Endothelial cell (in vitro differentiated cells): ENCODE measurements around the gene SH2D6. TPM values are rescaled to one million over a fixed set of nuclear protein-coding genes. Genes with fewer than 3 reads are reported as not detected.
A peak's percentile ranks its signal among the peaks of the same experiment; 100 is the strongest.

ENCODE experiments used
- DNase-seq: peaks from one replicate; pipeline ENCODE4 v3.0.0; 2021; ENCODE audit warnings: low spot score
- H3K27ac Mint-ChIP-seq: one replicate; pipeline ENCODE4 v1.8.0; 2021; ENCODE audit warnings: mixed read lengths, inconsistent platforms; ENCODE audit not compliant: unreplicated experiment
- H3K27me3 Mint-ChIP-seq: one replicate; pipeline ENCODE4 v1.8.0; 2021; ENCODE audit warnings: mild to moderate bottlenecking, moderate library complexity, mixed read lengths, inconsistent platforms; ENCODE audit not compliant: unreplicated experiment
- H3K36me3 Mint-ChIP-seq: one replicate; pipeline ENCODE4 v1.8.0; 2021; ENCODE audit warnings: mild to moderate bottlenecking, low read depth, mixed read lengths, inconsistent platforms; ENCODE audit not compliant: unreplicated experiment
- H3K4me1 Mint-ChIP-seq: one replicate; pipeline ENCODE4 v1.8.0; 2021; ENCODE audit warnings: mild to moderate bottlenecking, mixed read lengths, inconsistent platforms; ENCODE audit not compliant: unreplicated experiment
- H3K4me3 Mint-ChIP-seq: one replicate; pipeline ENCODE4 v1.8.0; 2021; ENCODE audit warnings: mild to moderate bottlenecking, mixed read lengths, inconsistent platforms; ENCODE audit not compliant: unreplicated experiment
- H3K9me3 Mint-ChIP-seq: one replicate; pipeline ENCODE4 v1.8.0; 2021; ENCODE audit warnings: mixed read lengths, inconsistent platforms; ENCODE audit not compliant: unreplicated experiment
- total RNA-seq: library from RNA; stranded (reverse); fragmentation: NEBNext Ultra II Directional; extraction: Animal tissue kit (Norgen Biotek cat#: 25700); gene quantifications from one replicate; pipeline ENCODE4 v1.2.1, GENCODE V29; 2021; ENCODE audit not compliant: unreplicated experiment
- TF ChIP-seq, protein P1 (sequence below): fragments of 200-600 bp; sonication (generic); IDR thresholded peaks from one replicate; pipeline ENCODE4 v1.5.0; 2021; ENCODE audit warnings: antibody characterized with exemption; ENCODE audit not compliant: unreplicated experiment

SH2D6 gene
- total RNA-seq, 1 donor from 2014 or later, result 0.33 TPM

- peaks cover 6% of the 10 kb centered on the region for H3K27me3 Mint-ChIP-seq
- peaks cover 8% of the 10 kb centered on the region for H3K4me1 Mint-ChIP-seq
- no peak overlapping the region for H3K4me3 Mint-ChIP-seq
- H3K36me3 Mint-ChIP-seq, result peaks cover 15% of the 10 kb centered on the region
- no peak overlapping the region for H3K27ac Mint-ChIP-seq
- no peaks in the 10 kb centered on the region for H3K9me3 Mint-ChIP-seq
- no peak for DNase-seq
- TF ChIP-seq, protein P1, sequence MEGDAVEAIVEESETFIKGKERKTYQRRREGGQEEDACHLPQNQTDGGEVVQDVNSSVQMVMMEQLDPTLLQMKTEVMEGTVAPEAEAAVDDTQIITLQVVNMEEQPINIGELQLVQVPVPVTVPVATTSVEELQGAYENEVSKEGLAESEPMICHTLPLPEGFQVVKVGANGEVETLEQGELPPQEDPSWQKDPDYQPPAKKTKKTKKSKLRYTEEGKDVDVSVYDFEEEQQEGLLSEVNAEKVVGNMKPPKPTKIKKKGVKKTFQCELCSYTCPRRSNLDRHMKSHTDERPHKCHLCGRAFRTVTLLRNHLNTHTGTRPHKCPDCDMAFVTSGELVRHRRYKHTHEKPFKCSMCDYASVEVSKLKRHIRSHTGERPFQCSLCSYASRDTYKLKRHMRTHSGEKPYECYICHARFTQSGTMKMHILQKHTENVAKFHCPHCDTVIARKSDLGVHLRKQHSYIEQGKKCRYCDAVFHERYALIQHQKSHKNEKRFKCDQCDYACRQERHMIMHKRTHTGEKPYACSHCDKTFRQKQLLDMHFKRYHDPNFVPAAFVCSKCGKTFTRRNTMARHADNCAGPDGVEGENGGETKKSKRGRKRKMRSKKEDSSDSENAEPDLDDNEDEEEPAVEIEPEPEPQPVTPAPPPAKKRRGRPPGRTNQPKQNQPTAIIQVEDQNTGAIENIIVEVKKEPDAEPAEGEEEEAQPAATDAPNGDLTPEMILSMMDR, result no peak
Measured at GRCh38 chr2:85394976-85395375, 23.5 kb upstream of the SH2D6 start.

DNA sequence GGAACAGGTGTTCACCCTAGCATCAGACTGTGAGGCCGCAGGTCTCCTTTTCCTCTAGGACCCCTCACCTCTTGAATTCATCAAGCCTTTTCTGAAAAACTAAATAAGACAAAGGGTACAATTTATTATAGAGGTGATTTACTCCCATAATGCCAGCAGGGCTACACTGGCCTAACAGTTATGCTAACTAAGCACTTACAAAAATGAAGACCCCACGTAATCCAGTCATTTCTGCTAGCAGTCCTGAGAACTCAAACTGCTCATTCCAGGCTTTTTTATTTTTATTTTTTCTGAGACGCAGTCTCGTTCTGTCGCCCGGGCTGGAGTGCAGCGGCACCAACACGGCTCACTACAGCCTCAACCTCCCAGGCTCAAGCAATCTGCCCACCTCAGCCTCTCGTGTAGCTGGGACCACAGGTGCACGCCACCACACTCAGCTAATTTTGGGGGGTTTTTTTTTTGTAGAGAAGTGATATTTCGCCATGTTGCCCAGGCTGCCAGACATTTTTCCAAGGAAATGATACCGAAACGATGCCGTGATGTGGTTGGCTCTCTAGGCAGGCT is 22.5 kb upstream of the SH2D6 start:
- H3K9me3 Mint-ChIP-seq, result no peaks in the 10 kb centered on the region
- H3K4me1 Mint-ChIP-seq, result peaks cover 8% of the 10 kb centered on the region
- H3K27ac Mint-ChIP-seq, result no peak overlapping the region
- no peak for DNase-seq
- peaks cover 20% of the 10 kb centered on the region for H3K36me3 Mint-ChIP-seq
- peaks cover 10% of the 10 kb centered on the region for H3K27me3 Mint-ChIP-seq
- peak overlapping the region; percentile 11 for H3K4me3 Mint-ChIP-seq
- TF ChIP-seq, protein P1, result no peak

DNA sequence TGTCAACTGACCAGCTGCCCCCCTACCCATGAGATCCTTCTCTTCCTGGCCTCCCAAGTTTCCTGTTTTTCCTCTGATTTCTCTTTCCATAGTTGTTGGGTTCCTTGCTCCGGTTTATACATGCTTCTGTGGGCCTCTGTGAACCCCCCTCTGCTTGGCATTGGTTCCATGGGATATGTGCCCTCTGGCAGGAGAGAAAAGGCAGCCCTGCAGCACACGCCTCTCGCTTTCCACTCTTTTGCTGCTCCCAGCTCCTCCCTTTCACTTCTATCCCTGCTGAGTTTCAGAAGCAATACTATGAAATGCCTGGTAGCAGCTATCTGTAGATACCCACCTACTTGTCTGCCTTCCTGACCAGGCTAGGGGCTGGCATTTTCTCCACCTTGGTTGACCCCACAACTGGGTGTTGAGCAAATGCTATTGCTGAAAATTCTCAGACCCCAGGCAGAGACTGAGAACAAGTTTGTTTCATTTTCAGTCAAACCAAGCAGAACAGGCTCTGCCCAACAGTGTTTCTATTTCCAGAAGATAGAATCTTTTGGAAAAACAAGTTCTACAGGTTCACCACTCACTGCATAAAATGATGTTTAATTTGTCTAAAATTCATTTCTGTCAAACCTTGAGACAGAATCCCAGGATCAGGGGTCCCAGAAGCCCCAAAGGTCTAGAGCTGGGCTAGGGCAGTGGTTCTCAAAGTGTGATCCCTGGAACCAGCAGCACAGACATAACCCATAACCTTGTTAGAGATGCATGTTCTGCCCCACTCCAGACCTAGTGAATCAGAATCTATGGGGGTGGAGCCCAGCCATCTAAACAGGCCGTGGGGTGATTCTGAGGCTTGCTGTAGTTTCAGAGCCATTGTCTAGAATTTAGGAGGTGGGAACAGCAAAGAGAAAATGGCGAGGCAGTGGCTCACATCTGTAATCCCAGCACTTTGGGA is 21.7 kb upstream of the SH2D6 start:
- H3K4me1 Mint-ChIP-seq, result peaks cover 8% of the 10 kb centered on the region
- TF ChIP-seq, protein P1, result no peak

GRCh38 chr2:85397925-85398331 is 20.6 kb upstream of the SH2D6 start:
- TF ChIP-seq, protein P1, result no peak
- Mint-ChIP-seq H3K27me3 (peaks cover 7% of the 10 kb centered on the region), H3K4me1 (peaks cover 8% of the 10 kb centered on the region), H3K4me3 (no peak overlapping the region), H3K36me3 (peaks cover 25% of the 10 kb centered on the region), H3K27ac (no peak overlapping the region), H3K9me3 (no peaks in the 10 kb centered on the region)
- no peak for DNase-seq

More for the DNA sequence above, 21.7 kb upstream of the SH2D6 start:
- DNase-seq, result no peak
- Mint-ChIP-seq H3K27me3 (peaks cover 7% of the 10 kb centered on the region), H3K4me3 (peak overlapping the region; percentile 11), H3K36me3 (peaks cover 22% of the 10 kb centered on the region), H3K27ac (peak overlapping the region; percentile 25), H3K9me3 (no peaks in the 10 kb centered on the region)
